Smooth muscle cell (in vitro differentiated cells): ENCODE measurements around the gene MMP14. TPM values are rescaled to one million over a fixed set of nuclear protein-coding genes. Genes with fewer than 3 reads are reported as not detected.

Experiments used
- DNase-seq: peaks from one replicate; lab custom pipeline; 2025; ENCODE audit not compliant: unreplicated experiment; lab: John Stamatoyannopoulos, UW
- H2AFZ ChIP-seq: fragments of 200-600 bp; sonication (generic); 2 replicates; pipeline ENCODE4 v1.6.0; 2016; ENCODE audit warnings: antibody characterized with exemption, low read depth, mild to moderate bottlenecking
- H3F3A ChIP-seq: fragments of 200-600 bp; sonication (generic); 2 replicates; pipeline ENCODE4 v1.6.0; 2017; ENCODE audit warnings: antibody characterized with exemption, low read depth
- H3K27ac ChIP-seq: fragments of 200-600 bp; sonication (generic); 2 replicates; pipeline ENCODE4 v1.5.1; 2016; ENCODE audit warnings: low read depth, mild to moderate bottlenecking
- H3K27me3 ChIP-seq: fragments of 200-600 bp; sonication (generic); 2 replicates; pipeline ENCODE4 v1.6.1; 2016; ENCODE audit warnings: low read depth, mild to moderate bottlenecking
- H3K36me3 ChIP-seq: fragments of 200-600 bp; sonication (generic); 2 replicates; pipeline ENCODE4 v1.5.1; 2016; ENCODE audit warnings: low read depth
- H3K4me1 ChIP-seq: fragments of 200-600 bp; sonication (generic); 2 replicates; pipeline ENCODE4 v1.5.1; 2016; ENCODE audit warnings: low read depth
- H3K4me2 ChIP-seq: fragments of 200-600 bp; sonication (generic); 2 replicates; pipeline ENCODE4 v1.6.0; 2016; ENCODE audit warnings: mild to moderate bottlenecking
- H3K4me3 ChIP-seq: fragments of 200-600 bp; sonication (generic); 2 replicates; pipeline ENCODE4 v1.5.1; 2016; ENCODE audit warnings: mild to moderate bottlenecking
- H3K79me2 ChIP-seq: fragments of 200-600 bp; sonication (generic); 2 replicates; pipeline ENCODE4 v1.6.0; 2016; ENCODE audit warnings: low read depth, mild to moderate bottlenecking
- H3K9ac ChIP-seq: fragments of 200-600 bp; sonication (generic); 2 replicates; pipeline ENCODE4 v1.6.0; 2016; ENCODE audit warnings: low read depth
- H3K9me3 ChIP-seq: fragments of 200-600 bp; sonication (generic); replicated peaks from 2 replicates; pipeline ENCODE4 v1.5.1; 2016; ENCODE audit warnings: low read depth
- H4K20me1 ChIP-seq: fragments of 200-600 bp; sonication (generic); 2 replicates; pipeline ENCODE4 v1.6.0; 2016; ENCODE audit warnings: low read depth
- CTCF ChIP-seq: fragments of 200-600 bp; sonication (generic); IDR thresholded peaks from 2 replicates; pipeline ENCODE4 v1.5.1; 2017; ENCODE audit warnings: borderline replicate concordance, mild to moderate bottlenecking, antibody characterized with exemption; ENCODE audit not compliant: insufficient read depth, poor library complexity, severe bottlenecking
- WGBS: methylation state at CpG from one replicate; pipeline ENCODE4 v1.1.7; 2016; ENCODE audit warnings: low lambda C conversion rate; 5-methylcytosine and 5-hydroxymethylcytosine counted together
- polyA plus RNA-seq: library from polyadenylated mRNA; unstranded; fragments of >200 nt; fragmentation: Nextera tagmentation; extraction: Ambion mirVana; gene quantifications from 2 replicates; pipeline ENCODE4 v1.2.1, GENCODE V29; 2016
- total RNA-seq: library from RNA; depleted of rRNA; stranded (reverse); fragments of >200 nt; gene quantifications from 2 replicates; pipeline ENCODE4 v1.2.3, GENCODE V29; 2014

MMP14 gene
- total and polyA plus RNA-seq, 2 experiments from 2014 or later: 58.1 to 444 TPM

DNA sequence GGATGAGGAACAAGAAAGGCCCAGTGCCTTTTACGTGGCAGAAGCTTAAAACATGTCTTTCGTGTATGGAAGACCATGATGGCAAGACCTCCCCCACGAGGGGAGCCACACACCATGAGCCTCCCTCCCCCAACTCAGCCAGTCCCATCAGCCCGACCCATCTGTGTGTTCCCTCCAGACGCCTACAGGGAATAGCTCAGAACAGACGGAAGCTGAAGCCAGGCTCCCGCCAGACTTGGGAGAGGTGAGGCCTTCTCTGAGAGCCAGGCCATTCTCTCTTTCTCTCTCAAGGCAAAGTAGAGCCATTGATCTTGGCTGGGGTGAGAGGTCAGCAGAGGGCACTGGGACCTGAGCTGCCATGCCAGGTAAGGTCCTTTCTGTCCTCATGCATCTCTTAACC lies 56.1 kb downstream of the MMP14 start:
- Histone ChIP-seq H3K4me1 (peaks cover 4% of the 10 kb centered on the region), H3K27me3 (no peaks in the 10 kb centered on the region), H3K9me3 (no peaks in the 10 kb centered on the region), H4K20me1 (no peaks in the 10 kb centered on the region), H3F3A (no peaks in the 10 kb centered on the region), H2AFZ (no peak overlapping the region), H3K36me3 (no peaks in the 10 kb centered on the region), H3K4me2 (no peak overlapping the region), H3K9ac (no peak overlapping the region), H3K79me2 (no peaks in the 10 kb centered on the region), H3K4me3 (no peak overlapping the region), H3K27ac (no peak overlapping the region)
- WGBS: 82% methylated on average over 7 of the region's 7 CpGs
- no peak for TF ChIP-seq CTCF
- DNase-seq: no peak

DNA sequence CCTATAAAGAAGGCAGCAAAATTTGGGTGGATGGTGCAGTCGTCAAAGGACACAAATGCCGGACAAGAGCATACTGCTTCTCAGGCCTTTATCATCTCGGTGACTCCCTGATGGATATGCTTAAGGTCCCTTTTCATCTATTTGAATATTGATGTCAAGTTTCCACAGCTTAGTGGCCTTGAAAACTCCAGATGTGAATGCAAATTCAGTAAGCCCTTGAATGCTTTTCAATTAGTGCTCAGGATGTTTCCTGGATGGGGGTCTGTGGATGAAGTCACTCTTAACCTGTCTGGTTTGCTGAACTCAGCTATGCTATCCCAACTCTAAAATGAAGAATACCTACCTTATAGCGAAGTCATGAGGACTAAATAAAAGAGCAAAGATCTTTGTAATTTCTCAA lies 57.3 kb downstream of the MMP14 start:
- Histone ChIP-seq H3K9me3 (no peaks in the 10 kb centered on the region), H3K79me2 (no peaks in the 10 kb centered on the region), H3K4me1 (peaks cover under 1% of the 10 kb centered on the region), H3K27me3 (no peaks in the 10 kb centered on the region), H3F3A (peaks cover 9% of the 10 kb centered on the region), H3K4me2 (no peak overlapping the region), H3K36me3 (no peaks in the 10 kb centered on the region), H2AFZ (no peak overlapping the region), H3K27ac (no peak overlapping the region), H4K20me1 (no peaks in the 10 kb centered on the region), H3K9ac (no peak overlapping the region), H3K4me3 (no peak overlapping the region)
- WGBS: 89% methylated on average over 4 of the region's 4 CpGs
- no peak for DNase-seq
- TF ChIP-seq CTCF: no peak

DNA sequence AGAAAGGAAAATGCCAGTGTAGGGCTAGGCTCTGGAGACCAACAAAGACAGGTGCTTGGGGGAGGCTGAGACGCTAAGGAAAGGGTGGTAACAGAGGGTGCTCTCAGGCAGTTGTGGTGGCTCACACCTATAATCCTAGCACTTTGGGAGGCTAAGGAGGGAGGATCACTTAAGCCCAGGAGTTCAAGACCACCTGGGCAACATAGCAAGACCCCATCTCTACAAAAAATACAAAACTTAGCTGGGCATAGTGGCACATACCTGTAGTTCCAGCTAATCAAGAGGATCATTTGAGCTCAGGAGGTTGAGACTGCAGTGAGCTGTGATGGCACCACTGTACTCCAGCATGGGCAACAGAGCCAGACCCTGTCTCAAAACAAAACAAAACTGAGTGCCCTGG lies 59.0 kb downstream of the MMP14 start:
- no peaks in the 10 kb centered on the region for H3K79me2 ChIP-seq
- no peak overlapping the region for H3K9ac ChIP-seq
- H3K4me1 ChIP-seq: peaks cover 10% of the 10 kb centered on the region
- peaks cover 13% of the 10 kb centered on the region for H3F3A ChIP-seq
- no peaks in the 10 kb centered on the region for H3K27me3 ChIP-seq
- no peaks in the 10 kb centered on the region for H3K36me3 ChIP-seq
- WGBS: 94% methylated on average over 1 of the region's 1 CpG
- no peaks in the 10 kb centered on the region for H4K20me1 ChIP-seq
- H3K4me3 ChIP-seq: no peak overlapping the region
- H3K4me2 ChIP-seq: no peak overlapping the region
- no peaks in the 10 kb centered on the region for H3K9me3 ChIP-seq
- no peak for TF ChIP-seq CTCF
- H2AFZ ChIP-seq: no peak overlapping the region
- no peak overlapping the region for H3K27ac ChIP-seq
- DNase-seq: no peak

- Histone ChIP-seq H3K79me2 (no peaks in the 10 kb centered on the region), H2AFZ (no peak overlapping the region), H3F3A (peaks cover 13% of the 10 kb centered on the region), H3K9me3 (no peaks in the 10 kb centered on the region), H4K20me1 (no peaks in the 10 kb centered on the region), H3K9ac (no peak overlapping the region), H3K4me3 (no peak overlapping the region), H3K27ac (no peak overlapping the region), H3K4me1 (peaks cover 10% of the 10 kb centered on the region), H3K4me2 (no peak overlapping the region), H3K27me3 (no peaks in the 10 kb centered on the region), H3K36me3 (no peaks in the 10 kb centered on the region)
- TF ChIP-seq CTCF: no peak
- no peak for DNase-seq
- WGBS: 95% methylated on average over 5 of the region's 5 CpGs
These were observed 60.0 kb downstream of the MMP14 start for GRCh38 chr14:22896356-22896755.
